HCT116 (cell line): ENCODE measurements around the gene STAM2. TPM values are rescaled to one million over a fixed set of nuclear protein-coding genes. Genes with fewer than 3 reads are reported as not detected.
A peak's percentile ranks its signal among the peaks of the same experiment; 100 is the strongest.

Experiments used
- ATAC-seq: fragments of 200-7000 bp; cut with Tn5 transposase; 2 replicates; pipeline ENCODE4 v1.9.1; 2020; ENCODE audit warnings: mild to moderate bottlenecking, moderate library complexity
- BruUV-seq: library from RNA; stranded (reverse); fragments of 400-500 nt; replicated peaks from 2 replicates; lab custom pipeline; 2021; lab: Mats Ljungman, UMichigan
- CTCF ChIA-PET: fragments of 300-600 bp; sonication (Branson Sonifier 250); formaldehyde crosslinking; loops from one replicate; lab custom pipeline; 2021; ENCODE audit warnings: antibody characterized with exemption; lab: Charles Lee
- POLR2A ChIA-PET: fragments of 300-600, 350-600 bp; sonication (Branson Sonifier 250); formaldehyde crosslinking; loops from one replicate; lab custom pipeline; 2021; ENCODE audit warnings: antibody characterized with exemption; lab: Charles Lee
- RAD21 ChIA-PET, 2 experiments: fragments of 300-600 bp; sonication (Branson Sonifier 250); formaldehyde crosslinking; loops; one replicate each; lab custom pipeline; 2023; ENCODE audit warnings: low total read pairs in 2 of 2; ENCODE audit not compliant: uncharacterized antibody in 2 of 2, unreplicated experiment in 2 of 2, low non-redundant PET in 1 of 2; lab: Charles Lee
- DNase-seq: peaks from one replicate; pipeline ENCODE4 v3.0.0-alpha.2; 2010; ENCODE audit warnings: low read depth, low spot score
- H2AFZ ChIP-seq: fragments of 200-600 bp; shearing (Covaris generic), sonication (generic); 2 replicates; pipeline ENCODE4 v1.6.1; 2017; ENCODE audit warnings: low read depth, mixed run types, mixed read lengths, antibody characterized with exemption, low read length; ENCODE audit not compliant: poor library complexity, severe bottlenecking
- H3K27ac ChIP-seq: 2 replicates; pipeline ENCODE4 v1.5.1; 2012; ENCODE audit warnings: low read depth, low read length
- H3K27me3 ChIP-seq: fragments of 200-600 bp; sonication (generic); 2 replicates; pipeline ENCODE4 v1.6.1; 2016; ENCODE audit warnings: mixed run types, low read length, mixed read lengths; ENCODE audit not compliant: insufficient read depth
- H3K36me3 ChIP-seq, 2 experiments: fragments of 200-500 bp in 1 of 2; fragments of 200-600 bp in 1 of 2; sonication (Bioruptor generic) in 1 of 2; sonication (generic) in 1 of 2; 2 replicates each; pipeline versions ENCODE4 v1.5.1 to v1.6.1; 2014 to 2016; ENCODE audit warnings: low read length in 2 of 2, inconsistent platforms in 1 of 2, mixed read lengths in 1 of 2, mixed run types in 1 of 2; ENCODE audit not compliant: insufficient read depth in 2 of 2, control insufficient read depth in 1 of 2
- H3K4me1 ChIP-seq, 2 experiments: fragments of 200-600 bp in 1 of 2; sonication (generic) in 1 of 2; 2 replicates each; pipeline versions ENCODE4 v1.5.1 to v1.6.1; 2012 to 2017; ENCODE audit warnings: low read length in 2 of 2, inconsistent platforms in 1 of 2, mild to moderate bottlenecking in 1 of 2, mixed read lengths in 1 of 2, mixed run types in 1 of 2, moderate library complexity in 1 of 2; ENCODE audit not compliant: insufficient read depth in 2 of 2, control insufficient read depth in 1 of 2
- H3K4me2 ChIP-seq: fragments of 200-600 bp; sonication (generic); 2 replicates; pipeline ENCODE4 v1.6.1; 2017; ENCODE audit warnings: mixed run types, low read length, mixed read lengths
- H3K4me3 ChIP-seq, 2 experiments: fragments of 200-600 bp in 1 of 2; sonication (generic) in 1 of 2; replicated peaks in 1 of 2; 2 replicates each; pipeline ENCODE4 v1.5.1; 2011 to 2016; ENCODE audit warnings: low read length in 2 of 2, control low read depth in 1 of 2, low read depth in 1 of 2, mild to moderate bottlenecking in 1 of 2, mixed read lengths in 1 of 2, mixed run types in 1 of 2
- H3K79me2 ChIP-seq: fragments of 200-600 bp; sonication (generic); 2 replicates; pipeline ENCODE4 v1.6.1; 2017; ENCODE audit warnings: mild to moderate bottlenecking, mixed run types, low read length, moderate library complexity, mixed read lengths; ENCODE audit not compliant: insufficient read depth
- H3K9ac ChIP-seq: fragments of 200-600 bp; sonication (generic); 2 replicates; pipeline ENCODE4 v1.6.1; 2016; ENCODE audit warnings: low read length, mixed read lengths
- H3K9me2 ChIP-seq: fragments of 200-600 bp; sonication (generic), shearing (Covaris generic); 2 replicates; pipeline ENCODE4 v1.6.1; 2017; ENCODE audit warnings: mixed run types, mild to moderate bottlenecking, moderate library complexity; ENCODE audit not compliant: insufficient read depth
- H3K9me3 ChIP-seq, 2 experiments: fragments of 200-500 bp in 1 of 2; fragments of 200-600 bp in 1 of 2; sonication (Bioruptor generic) in 1 of 2; sonication (generic) in 1 of 2; 2 replicates each; pipeline ENCODE4 v1.6.1; 2014 to 2017; ENCODE audit warnings: low read length in 2 of 2, mixed read lengths in 2 of 2, inconsistent platforms in 1 of 2, low read depth in 1 of 2, mild to moderate bottlenecking in 1 of 2, mixed run types in 1 of 2, moderate library complexity in 1 of 2; ENCODE audit not compliant: control insufficient read depth in 1 of 2, insufficient read depth in 1 of 2
- H4K20me1 ChIP-seq: fragments of 200-600 bp; sonication (generic), shearing (Covaris generic); 2 replicates; pipeline ENCODE4 v1.6.1; 2017; ENCODE audit warnings: mixed run types, mild to moderate bottlenecking, moderate library complexity; ENCODE audit not compliant: insufficient read depth
- CBX3 ChIP-seq: IDR thresholded peaks from 2 replicates; pipeline ENCODE4 v1.6.1; 2012; ENCODE audit warnings: low read depth
- CEBPB ChIP-seq: IDR thresholded peaks from 2 replicates; pipeline ENCODE4 v1.6.1; 2012; ENCODE audit warnings: low read depth
- ELF1 ChIP-seq: IDR thresholded peaks from 2 replicates; pipeline ENCODE4 v1.6.1; 2012; ENCODE audit warnings: low read depth, borderline replicate concordance
- EZH2 ChIP-seq: fragments of 200-600 bp; sonication (generic); IDR thresholded peaks from 2 replicates; pipeline ENCODE4 v1.6.1; 2017; ENCODE audit warnings: antibody characterized with exemption, mixed run types
- EZH2phosphoT487 ChIP-seq: fragments of 200-600 bp; IDR thresholded peaks from 2 replicates; pipeline ENCODE4 v1.6.1; 2018; ENCODE audit warnings: antibody characterized with exemption, borderline replicate concordance
- FOSL1 ChIP-seq: IDR thresholded peaks from 2 replicates; pipeline ENCODE4 v1.6.1; 2012; ENCODE audit warnings: low read depth
- JUND ChIP-seq: IDR thresholded peaks from 2 replicates; pipeline ENCODE4 v1.6.1; 2012
- SP1 ChIP-seq: IDR thresholded peaks from 2 replicates; pipeline ENCODE4 v1.6.1; 2012; ENCODE audit warnings: low read depth
- YY1 ChIP-seq: IDR thresholded peaks from 2 replicates; pipeline ENCODE4 v1.6.1; 2011; ENCODE audit warnings: low read length, low read depth, moderate library complexity, mild to moderate bottlenecking; ENCODE audit not compliant: insufficient replicate concordance; ENCODE audit errors: extremely low read depth
- ZNF274 ChIP-seq: fragments of 200-500 bp; sonication (Bioruptor generic); IDR thresholded peaks from 2 replicates; pipeline ENCODE4 v1.6.1; 2014; ENCODE audit warnings: mild to moderate bottlenecking, low read depth, low read length, inconsistent platforms
- intact Hi-C: fragments of 100-400 bp; cut with micrococcal nuclease; formaldehyde crosslinking; loops from 2 replicates; pipeline ENCODE4 v1.10.0; 2022
- total RNA-seq: library from RNA; stranded (reverse); gene quantifications from one replicate; pipeline ENCODE4 v1.2.1, GENCODE V29; 2021; ENCODE audit not compliant: unreplicated experiment
- TF ChIP-seq, protein P1 (sequence below): IDR thresholded peaks from 2 replicates; pipeline ENCODE4 v1.6.1; 2011; ENCODE audit warnings: mild to moderate bottlenecking, low read length, moderate library complexity; ENCODE audit not compliant: insufficient replicate concordance; ENCODE audit errors: extremely low read depth
- TF ChIP-seq, protein P2 (sequence below), 3 experiments: fragments of 200-600 bp in 1 of 3; sonication (generic) in 1 of 3; IDR thresholded peaks in 2 of 3; conservative IDR thresholded peaks in 1 of 3; 2 replicates each; pipeline ENCODE4 v1.5.1; 2012 to 2017; ENCODE audit warnings: low read depth in 2 of 3, low read length in 2 of 3, antibody characterized with exemption in 1 of 3, borderline replicate concordance in 1 of 3, control low read depth in 1 of 3, mild to moderate bottlenecking in 1 of 3, mixed read lengths in 1 of 3, mixed run types in 1 of 3, moderate library complexity in 1 of 3; ENCODE audit not compliant: insufficient read depth in 1 of 3
- TF ChIP-seq, protein P3 (sequence below): IDR thresholded peaks from 2 replicates; pipeline ENCODE4 v1.6.1; 2012; ENCODE audit warnings: low read depth

Gene STAM2
- total RNA-seq, 1 experiment from 2014 or later = 19.2 TPM

DNA sequence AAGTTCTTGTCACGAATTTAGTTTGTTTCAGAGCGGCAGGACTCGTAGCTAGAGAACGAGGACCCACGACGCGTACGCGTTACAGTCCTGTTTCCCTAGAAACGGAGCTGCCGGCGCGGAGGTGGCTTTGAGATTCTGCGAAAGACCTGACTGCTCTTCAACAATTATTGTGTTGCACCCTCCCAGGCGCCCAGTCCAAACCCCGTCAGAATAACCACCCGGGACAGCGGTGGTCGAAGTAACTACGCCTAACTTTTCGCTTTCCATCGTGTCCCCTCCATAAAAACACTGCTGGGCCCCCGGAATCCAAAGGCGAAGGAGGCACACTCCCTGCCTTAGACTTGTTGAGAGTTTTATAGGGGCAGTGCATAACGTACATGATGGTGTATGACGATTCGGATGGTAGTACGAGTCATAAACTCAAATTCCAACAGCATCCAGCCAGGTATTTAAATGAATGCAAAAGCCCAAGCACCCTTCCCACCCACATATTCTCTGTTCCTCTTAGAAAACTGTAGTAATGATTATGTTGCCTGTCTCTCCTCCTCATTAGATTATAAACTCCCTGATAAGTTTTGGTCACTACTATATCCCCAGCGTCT, 651 bp upstream of the STAM2 start:
- Histone ChIP-seq H3K9me3 (no peaks in the 10 kb centered on the region; a peak in 1 of 4 replicates), H3K9me2 (no peaks in the 10 kb centered on the region), H3K4me1 (peaks cover 0 to 16% of the 10 kb centered on the region in 2 experiments; a peak in 3 of 4 replicates), H3K27me3 (no peaks in the 10 kb centered on the region), H3K36me3 (no peaks in the 10 kb centered on the region), H2AFZ (peak overlapping the region; percentile 59), H3K27ac (peak overlapping the region; percentile 72)
- intact Hi-C loops = loop anchor here (1.0 to 2.0 kb wide), 2 partner anchors 459 to 565 kb away; no protein-coding TSS in a partner anchor
- CTCF ChIA-PET = interaction anchor here (0.7 to 2.1 kb wide), 8 partner anchors 9 to 564 kb away, joined by 3 to 13 read pairs (median 3); no protein-coding TSS in a partner anchor
- no peak for DNase-seq
- TF ChIP-seq FOSL1 (no peak), EZH2phosphoT487 (no peak), JUND (no peak), CBX3 (no peak), YY1 (no peak), ELF1 (no peak), SP1 (no peak), ZNF274 (no peak), EZH2 (no peak), CEBPB (no peak)
- TF ChIP-seq, protein P1, sequence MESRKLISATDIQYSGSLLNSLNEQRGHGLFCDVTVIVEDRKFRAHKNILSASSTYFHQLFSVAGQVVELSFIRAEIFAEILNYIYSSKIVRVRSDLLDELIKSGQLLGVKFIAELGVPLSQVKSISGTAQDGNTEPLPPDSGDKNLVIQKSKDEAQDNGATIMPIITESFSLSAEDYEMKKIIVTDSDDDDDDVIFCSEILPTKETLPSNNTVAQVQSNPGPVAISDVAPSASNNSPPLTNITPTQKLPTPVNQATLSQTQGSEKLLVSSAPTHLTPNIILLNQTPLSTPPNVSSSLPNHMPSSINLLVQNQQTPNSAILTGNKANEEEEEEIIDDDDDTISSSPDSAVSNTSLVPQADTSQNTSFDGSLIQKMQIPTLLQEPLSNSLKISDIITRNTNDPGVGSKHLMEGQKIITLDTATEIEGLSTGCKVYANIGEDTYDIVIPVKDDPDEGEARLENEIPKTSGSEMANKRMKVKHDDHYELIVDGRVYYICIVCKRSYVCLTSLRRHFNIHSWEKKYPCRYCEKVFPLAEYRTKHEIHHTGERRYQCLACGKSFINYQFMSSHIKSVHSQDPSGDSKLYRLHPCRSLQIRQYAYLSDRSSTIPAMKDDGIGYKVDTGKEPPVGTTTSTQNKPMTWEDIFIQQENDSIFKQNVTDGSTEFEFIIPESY = no peak
- TF ChIP-seq, protein P2, sequence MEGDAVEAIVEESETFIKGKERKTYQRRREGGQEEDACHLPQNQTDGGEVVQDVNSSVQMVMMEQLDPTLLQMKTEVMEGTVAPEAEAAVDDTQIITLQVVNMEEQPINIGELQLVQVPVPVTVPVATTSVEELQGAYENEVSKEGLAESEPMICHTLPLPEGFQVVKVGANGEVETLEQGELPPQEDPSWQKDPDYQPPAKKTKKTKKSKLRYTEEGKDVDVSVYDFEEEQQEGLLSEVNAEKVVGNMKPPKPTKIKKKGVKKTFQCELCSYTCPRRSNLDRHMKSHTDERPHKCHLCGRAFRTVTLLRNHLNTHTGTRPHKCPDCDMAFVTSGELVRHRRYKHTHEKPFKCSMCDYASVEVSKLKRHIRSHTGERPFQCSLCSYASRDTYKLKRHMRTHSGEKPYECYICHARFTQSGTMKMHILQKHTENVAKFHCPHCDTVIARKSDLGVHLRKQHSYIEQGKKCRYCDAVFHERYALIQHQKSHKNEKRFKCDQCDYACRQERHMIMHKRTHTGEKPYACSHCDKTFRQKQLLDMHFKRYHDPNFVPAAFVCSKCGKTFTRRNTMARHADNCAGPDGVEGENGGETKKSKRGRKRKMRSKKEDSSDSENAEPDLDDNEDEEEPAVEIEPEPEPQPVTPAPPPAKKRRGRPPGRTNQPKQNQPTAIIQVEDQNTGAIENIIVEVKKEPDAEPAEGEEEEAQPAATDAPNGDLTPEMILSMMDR (IDR thresholded peaks at IDR 0.05 in 2 of 3, conservative IDR thresholded peaks at IDR 0.05 in 1 of 3; ENCODE audit: borderline replicate concordance in 1 of 3, insufficient read depth in 1 of 3, low read depth in 2 of 3, low read length in 2 of 3) = no peak
- TF ChIP-seq, protein P3, sequence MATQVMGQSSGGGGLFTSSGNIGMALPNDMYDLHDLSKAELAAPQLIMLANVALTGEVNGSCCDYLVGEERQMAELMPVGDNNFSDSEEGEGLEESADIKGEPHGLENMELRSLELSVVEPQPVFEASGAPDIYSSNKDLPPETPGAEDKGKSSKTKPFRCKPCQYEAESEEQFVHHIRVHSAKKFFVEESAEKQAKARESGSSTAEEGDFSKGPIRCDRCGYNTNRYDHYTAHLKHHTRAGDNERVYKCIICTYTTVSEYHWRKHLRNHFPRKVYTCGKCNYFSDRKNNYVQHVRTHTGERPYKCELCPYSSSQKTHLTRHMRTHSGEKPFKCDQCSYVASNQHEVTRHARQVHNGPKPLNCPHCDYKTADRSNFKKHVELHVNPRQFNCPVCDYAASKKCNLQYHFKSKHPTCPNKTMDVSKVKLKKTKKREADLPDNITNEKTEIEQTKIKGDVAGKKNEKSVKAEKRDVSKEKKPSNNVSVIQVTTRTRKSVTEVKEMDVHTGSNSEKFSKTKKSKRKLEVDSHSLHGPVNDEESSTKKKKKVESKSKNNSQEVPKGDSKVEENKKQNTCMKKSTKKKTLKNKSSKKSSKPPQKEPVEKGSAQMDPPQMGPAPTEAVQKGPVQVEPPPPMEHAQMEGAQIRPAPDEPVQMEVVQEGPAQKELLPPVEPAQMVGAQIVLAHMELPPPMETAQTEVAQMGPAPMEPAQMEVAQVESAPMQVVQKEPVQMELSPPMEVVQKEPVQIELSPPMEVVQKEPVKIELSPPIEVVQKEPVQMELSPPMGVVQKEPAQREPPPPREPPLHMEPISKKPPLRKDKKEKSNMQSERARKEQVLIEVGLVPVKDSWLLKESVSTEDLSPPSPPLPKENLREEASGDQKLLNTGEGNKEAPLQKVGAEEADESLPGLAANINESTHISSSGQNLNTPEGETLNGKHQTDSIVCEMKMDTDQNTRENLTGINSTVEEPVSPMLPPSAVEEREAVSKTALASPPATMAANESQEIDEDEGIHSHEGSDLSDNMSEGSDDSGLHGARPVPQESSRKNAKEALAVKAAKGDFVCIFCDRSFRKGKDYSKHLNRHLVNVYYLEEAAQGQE = no peak
- TF ChIP-seq, all 23 proteins: peak for 0
- Histone ChIP-seq H3K9ac (peak overlapping the region; percentile 78), H4K20me1 (no peaks in the 10 kb centered on the region), H3K79me2 (peaks cover 30% of the 10 kb centered on the region), H3K4me2 (peak overlapping the region; percentile 83), H3K4me3 (peak overlapping the region; percentile 91 to 93)
- ATAC-seq = no peak; the same call in 1 of the 2 replicates
- POLR2A ChIA-PET = no interaction called here
- RAD21 ChIA-PET = interaction anchor here (0.6 to 1.3 kb wide), 4 partner anchors 11 to 459 kb away, joined by 3 to 5 read pairs (median 3); no protein-coding TSS in a partner anchor
- no TSS peak for BruUV-seq
